HG02763 (cell line): ENCODE measurements around the gene FANK1.

Experiments used
- ATAC-seq: cut with Tn5 transposase; IDR thresholded peaks from one replicate; pipeline ENCODE4 v1.9.1; 2021; ENCODE audit warnings: mild to moderate bottlenecking, moderate library complexity; ENCODE audit not compliant: unreplicated experiment

The FANK1 gene

GRCh38 chr10:125896088-125896934, at the start of gene FANK1:
FANK1 (plus strand) TSS chr10:125896564; CDS start chr10:125896643, 79 bp downstream.
- peak; percentile 87 for ATAC-seq

- ATAC-seq: peak; percentile 54
These were observed 49.5 kb upstream of the FANK1 start for GRCh38 chr10:125846894-125847293.

GRCh38 chr10:125848371-125848770, 48.0 kb upstream of the FANK1 start:
- ATAC-seq: no peak

GRCh38 chr10:125848857-125849256, 47.5 kb upstream of the FANK1 start:
- ATAC-seq: no peak

GRCh38 chr10:125849448-125849847, 46.9 kb upstream of the FANK1 start:
- ATAC-seq: no peak

GRCh38 chr10:125850766-125851731, 45.3 kb upstream of the FANK1 start:
- no peak for ATAC-seq

GRCh38 chr10:125852487-125852886, 43.9 kb upstream of the FANK1 start:
- ATAC-seq: no peak

GRCh38 chr10:125857185-125857760, 39.1 kb upstream of the FANK1 start:
- no peak for ATAC-seq

- ATAC-seq: no peak
These were observed 37.1 kb upstream of the FANK1 start for GRCh38 chr10:125859128-125859817.

- ATAC-seq: no peak
These were observed 31.2 kb upstream of the FANK1 start for GRCh38 chr10:125865120-125865519.

GRCh38 chr10:125866421-125867029, 29.8 kb upstream of the FANK1 start:
- ATAC-seq: no peak

- ATAC-seq: no peak
These were observed 27.9 kb upstream of the FANK1 start for GRCh38 chr10:125868372-125868975.

- ATAC-seq: no peak
These were observed 25.0 kb upstream of the FANK1 start for GRCh38 chr10:125871338-125871737.

GRCh38 chr10:125878957-125879835, 17.2 kb upstream of the FANK1 start:
- no peak for ATAC-seq

GRCh38 chr10:125880719-125881118, 15.6 kb upstream of the FANK1 start:
- ATAC-seq: no peak

- no peak for ATAC-seq
These were observed 15.2 kb upstream of the FANK1 start, which contains the start of gene DHX32 for GRCh38 chr10:125881192-125881591. DHX32 (minus strand) TSS chr10:125881292; CDS start chr10:125880824, 468 bp downstream.

- no peak for ATAC-seq
These were observed 13.8 kb upstream of the FANK1 start for GRCh38 chr10:125882596-125882995.

- ATAC-seq: no peak
These were observed 13.2 kb upstream of the FANK1 start for GRCh38 chr10:125883211-125883610.
